GM20000 (cell line): ENCODE results near the gene PRUNE2.

ENCODE experiments used
- DNase-seq: peaks from one replicate; pipeline ENCODE4 v3.0.0; 2012; ENCODE audit warnings: low spot score
- CTCF ChIP-seq: IDR thresholded peaks from 2 replicates; pipeline ENCODE4 v1.5.1; 2012; ENCODE audit warnings: mild to moderate bottlenecking, control low read depth; ENCODE audit errors: extremely low read depth, missing control alignments

The PRUNE2 gene

GRCh38 chr9:76688471-76689238 is 217.3 kb downstream of the PRUNE2 start:
- no peak for DNase-seq
- TF ChIP-seq CTCF, result no peak

- DNase-seq, result no peak
- TF ChIP-seq CTCF, result no peak
Measured at GRCh38 chr9:76687861-76688391, 218.0 kb downstream of the PRUNE2 start.

- no peak for TF ChIP-seq CTCF
- no peak for DNase-seq
Measured at GRCh38 chr9:76686756-76687155, 219.2 kb downstream of the PRUNE2 start.

- no peak for DNase-seq
Measured at GRCh38 chr9:76684213-76684612, 221.7 kb downstream of the PRUNE2 start.

GRCh38 chr9:76681556-76681955 is 224.4 kb downstream of the PRUNE2 start:
- TF ChIP-seq CTCF, result no peak
- DNase-seq, result no peak

More at GRCh38 chr9:76684213-76684612, 221.7 kb downstream of the PRUNE2 start:
- TF ChIP-seq CTCF, result no peak

- no peak for TF ChIP-seq CTCF
- no peak for DNase-seq
Measured at GRCh38 chr9:76680716-76681425, 225.0 kb downstream of the PRUNE2 start.

GRCh38 chr9:76677481-76678055 is 228.3 kb downstream of the PRUNE2 start:
- DNase-seq, result no peak
- no peak for TF ChIP-seq CTCF
